Mesothelial cell of epicardium (in vitro differentiated cells): Measurements from ENCODE around the gene CTNNA2. TPM values are rescaled to one million over a fixed set of nuclear protein-coding genes. Genes with fewer than 3 reads are reported as not detected.

Experiments
- DNase-seq, 2 experiments: peaks; one replicate each; pipeline ENCODE4 v3.0.0; 2021; ENCODE audit warnings: low spot score in 2 of 2; ENCODE audit not compliant: unreplicated experiment in 2 of 2
- H3K27ac Mint-ChIP-seq: 2 replicates; pipeline ENCODE4 v1.8.0; 2021; ENCODE audit warnings: mixed read lengths
- H3K27me3 Mint-ChIP-seq: 2 replicates; pipeline ENCODE4 v1.8.0; 2021; ENCODE audit warnings: low read depth, mixed read lengths
- H3K36me3 Mint-ChIP-seq: 2 replicates; pipeline ENCODE4 v1.8.0; 2021; ENCODE audit warnings: mixed read lengths
- H3K4me1 Mint-ChIP-seq: 2 replicates; pipeline ENCODE4 v1.8.0; 2021; ENCODE audit warnings: mixed read lengths
- H3K4me3 Mint-ChIP-seq: 2 replicates; pipeline ENCODE4 v1.8.0; 2021; ENCODE audit warnings: mild to moderate bottlenecking, moderate library complexity, mixed read lengths
- H3K9me3 Mint-ChIP-seq: 2 replicates; pipeline ENCODE4 v1.8.0; 2021; ENCODE audit warnings: mixed read lengths
- CTCF ChIP-seq: fragments of 200-600 bp; sonication (generic); IDR thresholded peaks from one replicate; pipeline ENCODE4 v1.5.0; 2021; ENCODE audit warnings: antibody characterized with exemption; ENCODE audit not compliant: unreplicated experiment
- total RNA-seq: library from RNA; stranded (reverse); gene quantifications from 3 replicates; pipeline ENCODE4 v1.2.1, GENCODE V29; 2021

Gene CTNNA2
- total RNA-seq, 1 donor from 2014 or later: 4.9 TPM

GRCh38 chr2:79960035-79960434, 447.2 kb downstream of the CTNNA2 start:
- Mint-ChIP-seq H3K36me3 (no peaks in the 10 kb centered on the region), H3K27me3 (peaks cover 1% of the 10 kb centered on the region), H3K9me3 (peaks cover 3% of the 10 kb centered on the region), H3K4me1 (peaks cover 2% of the 10 kb centered on the region), H3K27ac (no peak overlapping the region), H3K4me3 (no peak overlapping the region)
- no peak for TF ChIP-seq CTCF
- DNase-seq: no peak

- Mint-ChIP-seq H3K27me3 (peaks cover 1% of the 10 kb centered on the region), H3K36me3 (no peaks in the 10 kb centered on the region), H3K4me1 (no peaks in the 10 kb centered on the region), H3K4me3 (no peak overlapping the region), H3K27ac (no peak overlapping the region), H3K9me3 (peaks cover 3% of the 10 kb centered on the region)
- DNase-seq: no peak
- TF ChIP-seq CTCF: no peak
Measured at GRCh38 chr2:79960519-79960918, 447.7 kb downstream of the CTNNA2 start.

- no peak for TF ChIP-seq CTCF
- H3K4me1 Mint-ChIP-seq: no peaks in the 10 kb centered on the region
- peaks cover 5% of the 10 kb centered on the region for H3K27me3 Mint-ChIP-seq
- peaks cover 3% of the 10 kb centered on the region for H3K9me3 Mint-ChIP-seq
- H3K36me3 Mint-ChIP-seq: no peaks in the 10 kb centered on the region
- no peak overlapping the region for H3K27ac Mint-ChIP-seq
- H3K4me3 Mint-ChIP-seq: no peak overlapping the region
- DNase-seq: no peak
Measured at GRCh38 chr2:79964966-79965365, 452.1 kb downstream of the CTNNA2 start.

GRCh38 chr2:79966369-79966768, 453.5 kb downstream of the CTNNA2 start:
- Mint-ChIP-seq H3K4me1 (no peaks in the 10 kb centered on the region), H3K36me3 (no peaks in the 10 kb centered on the region), H3K9me3 (peaks cover 3% of the 10 kb centered on the region), H3K27ac (no peak overlapping the region), H3K4me3 (no peak overlapping the region), H3K27me3 (peaks cover 5% of the 10 kb centered on the region)
- TF ChIP-seq CTCF: no peak
- no peak for DNase-seq

GRCh38 chr2:79966882-79967281, 454.0 kb downstream of the CTNNA2 start:
- H3K27ac Mint-ChIP-seq: no peak overlapping the region

More at GRCh38 chr2:79966882-79967281, 454.0 kb downstream of the CTNNA2 start:
- TF ChIP-seq CTCF: no peak
- DNase-seq: no peak
- H3K27me3 Mint-ChIP-seq: peaks cover 5% of the 10 kb centered on the region
- no peak overlapping the region for H3K4me3 Mint-ChIP-seq
- H3K9me3 Mint-ChIP-seq: peaks cover 2% of the 10 kb centered on the region
- no peaks in the 10 kb centered on the region for H3K36me3 Mint-ChIP-seq
- H3K4me1 Mint-ChIP-seq: no peaks in the 10 kb centered on the region
